Activated T-cell treated with anti-CD3 and anti-CD28 coated beads for 48 hours (primary cell): Measurements from ENCODE around the gene SORL1.
A peak's percentile ranks its signal among the peaks of the same experiment; 100 is the strongest.

Source experiments
- DNase-seq: peaks from one replicate; pipeline ENCODE4 v3.0.0-alpha.2; 2020; ENCODE audit warnings: low read depth

SORL1 gene

DNA sequence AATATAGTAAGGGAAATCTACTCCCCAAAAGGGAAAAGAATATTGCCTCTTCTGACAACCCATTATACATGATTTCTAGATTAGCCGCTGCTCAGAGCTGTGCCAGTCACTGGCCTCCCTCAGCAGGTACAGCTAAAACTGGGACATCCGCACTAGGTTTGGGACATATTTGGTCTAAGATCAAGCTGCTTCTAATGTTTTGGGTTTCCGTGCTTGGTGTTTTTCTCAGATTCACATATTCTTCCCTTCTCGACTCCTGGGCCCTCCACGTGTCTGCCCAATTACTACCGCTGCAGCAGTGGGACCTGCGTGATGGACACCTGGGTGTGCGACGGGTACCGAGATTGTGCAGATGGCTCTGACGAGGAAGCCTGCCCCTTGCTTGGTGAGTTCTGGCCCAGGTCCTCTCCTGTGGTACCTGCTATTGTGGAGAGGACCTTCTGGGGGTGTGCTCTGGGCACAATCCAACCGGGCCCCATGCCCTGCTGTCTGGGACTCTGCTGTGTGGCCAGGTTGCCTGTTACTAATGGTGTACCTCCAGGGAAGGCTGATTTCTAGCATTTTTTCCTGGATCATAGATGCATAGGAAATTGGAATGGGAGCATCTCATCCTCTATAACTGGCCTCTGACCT lies 138.8 kb downstream of the SORL1 start:
- DNase-seq: no peak

GRCh38 chr11:121591405-121592033 lies 139.4 kb downstream of the SORL1 start:
- DNase-seq: peak; percentile 52

DNA sequence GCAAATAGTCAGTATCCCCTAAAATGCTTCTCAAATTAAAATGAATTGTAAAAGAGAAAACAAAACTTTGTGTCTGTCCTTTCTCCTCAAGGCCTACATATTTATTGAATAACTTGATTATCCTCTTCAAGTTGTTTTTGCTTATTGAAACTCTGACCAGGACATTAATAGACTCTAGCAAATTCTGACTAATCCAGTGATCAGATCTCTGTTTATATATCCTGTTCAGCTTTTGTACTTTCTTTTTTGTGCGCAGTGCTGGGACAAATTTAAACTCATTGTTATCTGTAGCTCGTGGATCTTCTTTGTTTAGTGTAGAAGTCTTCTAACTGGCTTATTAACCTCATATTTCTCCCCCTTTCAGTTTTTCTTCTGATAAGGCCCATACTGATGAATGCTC lies 140.6 kb downstream of the SORL1 start:
- no peak for DNase-seq

GRCh38 chr11:121595717-121596161 lies 143.6 kb downstream of the SORL1 start:
- no peak for DNase-seq

DNA sequence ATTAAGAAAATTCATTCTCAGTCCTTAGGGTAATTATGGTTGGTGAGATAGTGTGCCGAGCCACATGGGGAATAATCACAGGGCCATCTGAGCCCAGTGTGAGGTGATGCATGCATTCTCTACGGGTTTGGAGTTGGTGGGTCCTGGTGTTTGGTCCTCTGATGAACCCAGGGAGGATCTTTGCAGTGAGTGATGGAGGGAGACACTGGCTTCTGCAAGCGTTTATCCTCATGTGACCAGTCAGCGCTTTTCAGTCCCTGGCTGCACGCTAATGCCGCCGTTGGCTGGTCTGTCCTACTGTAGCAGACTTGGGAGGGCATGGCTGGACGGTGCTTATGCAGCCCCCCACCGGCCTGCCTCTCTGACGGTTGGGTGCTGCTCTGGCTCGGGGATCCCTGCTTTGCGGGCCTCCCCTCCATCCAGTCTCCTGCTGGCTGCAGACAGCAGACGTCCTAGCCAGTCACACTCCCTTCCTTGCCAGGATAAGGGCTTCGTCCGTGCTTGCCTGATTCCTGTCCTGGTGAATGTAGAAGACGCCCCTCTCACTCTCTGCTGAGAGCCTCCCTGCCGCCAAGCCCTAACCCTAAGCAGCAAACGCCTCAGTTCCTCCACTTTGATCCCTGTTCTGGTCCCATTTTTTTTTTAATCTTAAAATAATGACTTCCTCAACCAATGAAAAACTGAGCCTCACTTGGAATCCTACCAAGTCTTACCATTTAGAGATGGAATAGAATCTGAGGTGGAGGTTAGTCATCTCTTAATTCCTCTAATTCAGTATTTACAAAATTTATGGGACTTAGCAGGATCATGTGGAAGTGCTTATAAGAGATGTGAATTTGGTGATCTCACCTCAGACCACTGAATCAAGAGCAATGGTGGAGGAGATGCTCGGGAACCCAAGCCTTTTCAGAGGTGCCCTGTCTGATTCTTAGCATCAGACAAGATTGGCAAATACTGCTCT lies 144.4 kb downstream of the SORL1 start:
- no peak for DNase-seq

- no peak for DNase-seq
Observed at GRCh38 chr11:121603316-121603715, 151.2 kb downstream of the SORL1 start.

GRCh38 chr11:121604152-121604551 lies 152.0 kb downstream of the SORL1 start:
- DNase-seq: no peak

GRCh38 chr11:121606354-121606753 lies 154.2 kb downstream of the SORL1 start:
- no peak for DNase-seq

DNA sequence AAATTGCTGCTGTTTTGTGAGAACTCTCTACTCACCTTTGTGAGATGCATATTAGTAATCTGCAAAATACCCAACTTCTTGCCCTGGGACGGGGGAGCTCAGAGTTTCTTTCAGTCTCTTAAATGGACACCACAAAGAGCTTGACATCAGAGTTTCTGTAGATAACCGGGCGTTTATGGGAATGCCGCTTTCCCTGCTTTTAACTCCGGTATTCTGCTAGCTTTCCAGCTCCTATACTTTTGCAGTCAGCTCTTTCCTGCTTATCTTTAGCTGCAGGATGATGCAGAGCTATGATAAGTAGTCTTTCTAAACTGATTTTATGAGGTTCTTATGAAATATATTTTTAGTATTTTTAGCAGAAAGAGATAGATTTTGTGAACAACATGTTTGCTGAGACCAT lies 155.2 kb downstream of the SORL1 start:
- no peak for DNase-seq

GRCh38 chr11:121608545-121609098 lies 156.5 kb downstream of the SORL1 start:
- no peak for DNase-seq

DNA sequence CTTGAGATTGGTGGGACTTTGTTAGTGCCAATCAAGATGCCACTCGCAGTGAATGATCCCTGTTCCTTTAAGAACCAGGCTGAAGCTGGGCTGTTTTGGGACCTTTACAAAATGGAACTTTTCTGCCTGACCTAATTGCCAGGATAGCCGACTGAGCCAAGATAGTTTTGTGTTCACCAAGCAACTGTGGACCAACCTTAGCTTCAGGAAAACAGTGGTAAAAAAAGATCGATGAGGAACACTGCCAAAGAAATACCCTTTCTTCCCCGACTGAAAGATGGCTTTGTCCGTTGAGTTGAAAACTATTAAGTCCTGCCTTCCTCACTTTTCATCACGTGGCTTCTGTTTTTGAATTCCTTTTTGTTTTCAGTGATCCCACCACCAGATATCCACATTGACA lies 158.6 kb downstream of the SORL1 start:
- no peak for DNase-seq

- no peak for DNase-seq
Observed at GRCh38 chr11:121611242-121611641, 159.1 kb downstream of the SORL1 start.

DNA sequence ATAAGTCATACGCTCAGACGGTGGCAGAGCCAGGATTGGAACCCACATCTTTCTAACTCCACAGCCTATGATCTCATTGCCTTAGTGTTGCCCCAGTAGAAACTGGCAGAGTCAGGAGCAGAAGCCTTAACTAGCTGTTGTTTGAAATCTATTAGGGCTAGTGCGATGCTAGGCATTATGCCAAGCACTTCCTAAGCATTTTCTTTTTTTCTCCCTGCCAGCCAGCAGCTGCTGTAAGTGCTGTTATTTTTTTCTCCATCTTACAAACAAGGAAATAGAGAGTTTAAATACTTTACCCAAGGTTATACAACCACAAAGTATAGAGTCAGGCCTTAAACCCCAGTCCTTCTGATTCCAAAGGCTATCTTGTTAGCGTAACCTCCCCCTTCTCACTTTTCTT lies 161.6 kb downstream of the SORL1 start:
- no peak for DNase-seq

GRCh38 chr11:121614636-121615240 lies 162.6 kb downstream of the SORL1 start:
- no peak for DNase-seq

GRCh38 chr11:121615501-121615900 lies 163.4 kb downstream of the SORL1 start:
- no peak for DNase-seq

GRCh38 chr11:121618516-121618915 lies 166.4 kb downstream of the SORL1 start:
- no peak for DNase-seq

GRCh38 chr11:121625777-121626506 lies 173.8 kb downstream of the SORL1 start:
- no peak for DNase-seq

DNA sequence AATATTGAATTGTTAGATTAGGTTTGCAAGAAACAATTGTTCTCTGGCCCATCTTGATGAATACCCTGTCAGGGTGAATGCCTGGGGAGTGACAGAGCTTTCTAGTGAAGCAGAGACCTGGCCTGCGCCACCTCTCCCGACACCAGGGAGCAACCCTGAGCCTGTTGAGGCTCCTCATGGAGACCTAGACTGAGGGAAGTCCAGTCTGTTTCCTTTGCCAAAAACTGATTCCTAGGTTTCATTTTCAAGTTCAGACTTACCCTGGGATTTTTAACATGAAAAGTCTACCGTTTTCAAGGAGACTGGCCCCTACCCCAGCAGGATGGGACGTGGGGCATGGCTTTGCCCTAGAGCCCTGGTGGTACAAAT lies 174.4 kb downstream of the SORL1 start:
- DNase-seq: no peak

- DNase-seq: no peak
Observed at GRCh38 chr11:121626980-121627379, 174.9 kb downstream of the SORL1 start.

GRCh38 chr11:121630041-121630440 lies 177.9 kb downstream of the SORL1 start:
- DNase-seq: no peak

GRCh38 chr11:121631456-121631855 lies 179.3 kb downstream of the SORL1 start:
- no peak for DNase-seq
